Neuronal stem cell (in vitro differentiated cells): Measurements from ENCODE around the gene OR5AC2.

Source experiments
- DNase-seq: peaks from one replicate; pipeline ENCODE4 v3.0.0-alpha.2; 2013; ENCODE audit warnings: low spot score
- H2AFZ ChIP-seq: one replicate; pipeline ENCODE4 v1.6.1; 2013; ENCODE audit warnings: mild to moderate bottlenecking, low read length, inconsistent platforms
- H2AK5ac ChIP-seq: 2 replicates; pipeline ENCODE4 v1.6.1; 2013; ENCODE audit warnings: low read depth, mild to moderate bottlenecking, inconsistent platforms, low read length, moderate library complexity, mixed read lengths
- H2BK120ac ChIP-seq: 2 replicates; pipeline ENCODE4 v1.6.1; 2013; ENCODE audit warnings: low read depth, mild to moderate bottlenecking, inconsistent platforms, low read length, moderate library complexity, mixed read lengths
- H2BK12ac ChIP-seq: one replicate; pipeline ENCODE4 v1.6.1; 2013; ENCODE audit warnings: low read length, inconsistent platforms
- H2BK15ac ChIP-seq: 2 replicates; pipeline ENCODE4 v1.6.1; 2013; ENCODE audit warnings: mild to moderate bottlenecking, low read length, inconsistent platforms, mixed read lengths
- H2BK5ac ChIP-seq: one replicate; pipeline ENCODE4 v1.6.1; 2013; ENCODE audit warnings: inconsistent platforms, mild to moderate bottlenecking, low read length, moderate library complexity
- H3K14ac ChIP-seq: one replicate; pipeline ENCODE4 v1.6.1; 2013; ENCODE audit warnings: low read length, inconsistent platforms
- H3K18ac ChIP-seq: 2 replicates; pipeline ENCODE4 v1.6.1; 2013; ENCODE audit warnings: low read length, inconsistent platforms
- H3K23ac ChIP-seq: 2 replicates; pipeline ENCODE4 v1.6.1; 2013; ENCODE audit warnings: low read depth, mild to moderate bottlenecking, mixed read lengths, low read length, inconsistent platforms; ENCODE audit not compliant: poor library complexity
- H3K27ac ChIP-seq: replicated peaks from 3 replicates; pipeline ENCODE4 v1.5.1; 2013; ENCODE audit warnings: low read length, inconsistent platforms
- H3K27me3 ChIP-seq, 3 experiments: 2 replicates each; pipeline ENCODE4 v1.6.1; 2013; ENCODE audit warnings: low read length in 3 of 3, mild to moderate bottlenecking in 2 of 3, inconsistent platforms in 1 of 3, low read depth in 1 of 3, mixed read lengths in 1 of 3, moderate library complexity in 1 of 3; ENCODE audit not compliant: control insufficient read depth in 3 of 3, insufficient read depth in 3 of 3
- H3K36me3 ChIP-seq, 2 donors: replicated peaks in 1 of 2; 2 replicates each; pipeline ENCODE4 v1.6.1; 2013; ENCODE audit warnings: low read length in 2 of 2; ENCODE audit not compliant: control insufficient read depth in 2 of 2, insufficient read depth in 2 of 2
- H3K4ac ChIP-seq: 2 replicates; pipeline ENCODE4 v1.6.1; 2013; ENCODE audit warnings: inconsistent platforms, mild to moderate bottlenecking, low read length, moderate library complexity
- H3K4me1 ChIP-seq, 2 donors: 1 replicate in 1 of 2; 2 replicates in 1 of 2; pipeline ENCODE4 v1.6.1; 2013; ENCODE audit warnings: low read length in 2 of 2, low read depth in 1 of 2; ENCODE audit not compliant: control insufficient read depth in 2 of 2, insufficient read depth in 1 of 2
- H3K4me2 ChIP-seq: one replicate; pipeline ENCODE4 v1.6.1; 2013; ENCODE audit warnings: mild to moderate bottlenecking, low read length, inconsistent platforms; ENCODE audit not compliant: insufficient read depth, poor library complexity, severe bottlenecking
- H3K4me3 ChIP-seq, 2 donors: 2 replicates each; pipeline ENCODE4 v1.5.1; 2013; ENCODE audit warnings: low read length in 2 of 2, mild to moderate bottlenecking in 2 of 2, inconsistent platforms in 1 of 2, moderate library complexity in 1 of 2
- H3K79me1 ChIP-seq: one replicate; pipeline ENCODE4 v1.6.1; 2013; ENCODE audit warnings: low read depth, mild to moderate bottlenecking, inconsistent platforms, low read length, moderate library complexity
- H3K9ac ChIP-seq: one replicate; pipeline ENCODE4 v1.6.1; 2013; ENCODE audit warnings: mild to moderate bottlenecking, low read depth, low read length, inconsistent platforms; ENCODE audit not compliant: poor library complexity
- H3K9me3 ChIP-seq, 2 donors: replicated peaks in 1 of 2; 2 replicates each; pipeline versions ENCODE3 to v1.6.1; 2013; ENCODE audit warnings: low read length in 2 of 2, mild to moderate bottlenecking in 2 of 2, inconsistent platforms in 1 of 2, low read depth in 1 of 2, mixed read lengths in 1 of 2, moderate library complexity in 1 of 2; ENCODE audit not compliant: control insufficient read depth in 2 of 2, insufficient read depth in 1 of 2
- H4K8ac ChIP-seq: one replicate; pipeline ENCODE4 v1.6.1; 2013; ENCODE audit warnings: low read depth, mild to moderate bottlenecking, inconsistent platforms, low read length, moderate library complexity
- H4K91ac ChIP-seq: one replicate; pipeline ENCODE4 v1.6.1; 2013; ENCODE audit warnings: low read length, low read depth, mild to moderate bottlenecking, inconsistent platforms; ENCODE audit not compliant: poor library complexity
- WGBS, 2 donors: extraction: QIAGEN DNeasy Blood & Tissue Kit; methylation state at CpG; one replicate each; pipeline ENCODE4 v1.1.7; 2013; ENCODE audit warnings: missing lambda C conversion rate in 2 of 2, mixed read lengths in 1 of 2; ENCODE audit not compliant: insufficient read length in 2 of 2, insufficient replicate concordance in 1 of 2; ENCODE audit errors: extremely low coverage in 2 of 2; 5-methylcytosine and 5-hydroxymethylcytosine counted together

OR5AC2 gene

DNA sequence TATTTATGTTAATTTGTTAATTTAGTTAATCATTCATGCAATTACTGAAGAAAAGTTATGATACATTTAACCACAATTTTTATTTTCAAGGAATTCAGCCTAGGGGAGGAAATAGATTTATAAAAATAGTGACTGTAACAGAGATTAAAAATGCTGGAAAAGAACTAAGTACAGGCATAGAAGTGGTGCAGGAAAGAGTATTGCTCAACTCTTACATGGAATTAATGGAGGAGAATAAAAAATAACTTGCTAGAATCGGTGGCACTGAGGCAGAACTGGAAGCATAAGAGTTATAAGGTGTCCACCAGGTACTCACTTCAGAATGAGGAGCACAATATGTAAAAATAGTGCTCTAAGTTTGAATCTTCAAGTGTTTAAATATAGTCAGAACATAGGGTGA is 13.5 kb upstream of the OR5AC2 start:
- H3K36me3 ChIP-seq = no peaks in the 10 kb centered on the region
- no peak overlapping the region for H3K14ac ChIP-seq
- H3K27ac ChIP-seq = no peak overlapping the region
- H3K23ac ChIP-seq = no peak overlapping the region
- peaks cover 0 to 2% of the 10 kb centered on the region in 2 donors for H3K4me1 ChIP-seq
- H2AK5ac ChIP-seq = no peak overlapping the region
- H3K9ac ChIP-seq = no peak overlapping the region
- H2BK12ac ChIP-seq = no peak overlapping the region
- H3K4ac ChIP-seq = no peak overlapping the region
- no peak overlapping the region for H2BK120ac ChIP-seq
- no peak overlapping the region for H3K18ac ChIP-seq
- no peaks in the 10 kb centered on the region for H3K27me3 ChIP-seq
- no peak overlapping the region for H3K4me3 ChIP-seq
- no peak overlapping the region for H2BK5ac ChIP-seq
- H3K4me2 ChIP-seq = no peak overlapping the region
- H3K79me1 ChIP-seq = no peaks in the 10 kb centered on the region
- no peak overlapping the region for H4K91ac ChIP-seq
- no peak for DNase-seq
- H2AFZ ChIP-seq = no peak overlapping the region
- H4K8ac ChIP-seq = no peak overlapping the region
- H2BK15ac ChIP-seq = no peak overlapping the region
- no CpG with 5 or more reads among the region's 1 CpG for WGBS, 2 donors
- no peaks in the 10 kb centered on the region for H3K9me3 ChIP-seq

DNA sequence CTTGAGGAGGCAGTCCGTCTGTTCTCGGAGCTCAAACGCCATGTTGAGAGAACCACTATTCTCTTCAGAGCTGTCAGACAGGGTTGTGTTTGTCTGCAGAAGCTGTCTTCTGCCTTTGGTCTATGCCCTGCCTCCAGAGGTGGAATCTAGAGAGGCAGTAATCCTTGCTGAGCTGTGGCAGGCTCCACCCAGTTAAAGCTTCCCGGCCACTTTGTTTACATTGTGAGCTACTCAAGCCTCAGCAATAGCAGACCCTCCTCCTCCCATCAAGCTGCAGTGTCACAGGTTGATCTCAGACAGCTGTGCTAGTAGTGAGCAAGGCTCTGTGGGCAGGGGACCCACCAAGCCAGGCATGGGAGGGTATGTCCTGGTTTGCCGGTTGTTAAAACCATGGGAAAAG is 8.9 kb downstream of the OR5AC2 start:
- Histone ChIP-seq H3K18ac (peak overlapping the region; percentile 58), H3K27ac (no peak overlapping the region), H3K4me1 (no peaks in the 10 kb centered on the region), H2AK5ac (no peak overlapping the region), H2BK120ac (no peak overlapping the region), H3K36me3 (no peaks in the 10 kb centered on the region), H4K8ac (no peak overlapping the region), H3K4ac (no peak overlapping the region), H2BK5ac (no peak overlapping the region), H2BK12ac (no peak overlapping the region), H3K14ac (peak overlapping the region; percentile 44), H3K9me3 (no peaks in the 10 kb centered on the region), H4K91ac (no peak overlapping the region), H3K9ac (no peak overlapping the region), H2AFZ (peak overlapping the region; percentile 35), H3K4me2 (no peak overlapping the region), H3K23ac (no peak overlapping the region), H3K27me3 (no peaks in the 10 kb centered on the region), H2BK15ac (no peak overlapping the region), H3K79me1 (no peaks in the 10 kb centered on the region), H3K4me3 (no peak overlapping the region)
- WGBS, 2 donors = no CpG with 5 or more reads among the region's 5 CpGs
- DNase-seq = no peak

DNA sequence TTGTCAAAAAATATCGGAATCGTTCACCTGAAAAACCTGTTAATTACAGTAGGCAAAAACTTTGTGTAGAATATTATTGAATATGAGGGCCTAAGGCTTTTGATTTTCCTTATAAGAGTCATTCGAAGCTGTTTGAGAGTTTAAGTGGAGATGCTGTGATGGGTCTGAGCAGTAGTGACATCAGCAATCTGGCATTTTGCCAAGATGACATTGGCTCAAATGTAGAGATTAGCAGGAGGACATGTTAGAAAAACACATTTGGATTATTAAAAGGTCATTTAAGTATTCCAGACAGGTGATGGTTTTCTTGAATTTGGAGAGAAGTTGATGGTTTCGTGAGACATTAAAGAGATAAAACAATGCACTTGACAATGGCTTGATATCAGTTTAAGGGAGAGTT is 12.9 kb downstream of the OR5AC2 start:
- H4K8ac ChIP-seq = no peak overlapping the region
- no peaks in the 10 kb centered on the region for H3K4me1 ChIP-seq
- DNase-seq = no peak
- no peaks in the 10 kb centered on the region for H3K9me3 ChIP-seq
- no peak overlapping the region for H2AK5ac ChIP-seq
- no peak overlapping the region for H4K91ac ChIP-seq
- no peak overlapping the region for H3K23ac ChIP-seq
- H2AFZ ChIP-seq = no peak overlapping the region
- H3K27ac ChIP-seq = no peak overlapping the region
- WGBS, 2 donors = no CpG with 5 or more reads among the region's 4 CpGs
- H2BK5ac ChIP-seq = no peak overlapping the region
- H3K4me2 ChIP-seq = no peak overlapping the region
- no peaks in the 10 kb centered on the region for H3K36me3 ChIP-seq
- H3K4me3 ChIP-seq = no peak overlapping the region
- H3K79me1 ChIP-seq = no peaks in the 10 kb centered on the region
- no peak overlapping the region for H3K18ac ChIP-seq
- no peak overlapping the region for H3K4ac ChIP-seq
- H2BK120ac ChIP-seq = no peak overlapping the region
- no peak overlapping the region for H2BK15ac ChIP-seq
- no peak overlapping the region for H3K14ac ChIP-seq
- H3K9ac ChIP-seq = no peak overlapping the region
- H3K27me3 ChIP-seq = no peaks in the 10 kb centered on the region
- no peak overlapping the region for H2BK12ac ChIP-seq

DNA sequence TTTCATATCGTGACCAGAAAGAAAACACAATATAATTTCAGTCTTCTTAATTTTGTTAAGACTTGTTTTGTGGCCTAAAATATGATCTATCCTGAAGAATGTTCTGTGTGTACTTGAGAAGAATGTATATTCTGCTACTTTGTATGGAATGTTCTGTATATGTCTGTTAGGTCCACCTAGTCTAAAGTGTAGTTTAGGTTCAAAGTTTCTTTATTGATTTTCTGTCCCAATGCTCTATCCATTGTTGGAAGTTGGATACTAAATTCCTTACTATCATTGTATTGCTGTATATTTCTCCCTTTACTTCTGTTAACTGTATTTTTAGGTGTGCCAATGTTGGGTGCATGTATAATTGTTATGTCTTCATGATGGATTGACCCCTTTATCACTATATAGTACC is 21.2 kb downstream of the OR5AC2 start:
- H2AK5ac ChIP-seq = no peak overlapping the region
- no CpG with 5 or more reads among the region's 1 CpG for WGBS, 2 donors

More for the DNA sequence above, 21.2 kb downstream of the OR5AC2 start:
- no peak for DNase-seq
- no peak overlapping the region for H2BK15ac ChIP-seq
- no peaks in the 10 kb centered on the region for H3K36me3 ChIP-seq
- H3K4me3 ChIP-seq = no peak overlapping the region
- H3K4ac ChIP-seq = no peak overlapping the region
- no peak overlapping the region for H3K27ac ChIP-seq
- H2BK12ac ChIP-seq = no peak overlapping the region
- H2BK120ac ChIP-seq = no peak overlapping the region
- H3K27me3 ChIP-seq = no peaks in the 10 kb centered on the region
- H4K8ac ChIP-seq = no peak overlapping the region
- H3K18ac ChIP-seq = no peak overlapping the region
- H4K91ac ChIP-seq = no peak overlapping the region
- no peak overlapping the region for H3K23ac ChIP-seq
- H3K4me1 ChIP-seq = no peaks in the 10 kb centered on the region
- H3K4me2 ChIP-seq = no peak overlapping the region
- H3K14ac ChIP-seq = no peak overlapping the region
- no peak overlapping the region for H2AFZ ChIP-seq
- no peaks in the 10 kb centered on the region for H3K79me1 ChIP-seq
- H3K9ac ChIP-seq = no peak overlapping the region
- H2BK5ac ChIP-seq = no peak overlapping the region
- H3K9me3 ChIP-seq = no peaks in the 10 kb centered on the region
